ENCODE results near the gene ZSCAN22. TPM values are rescaled to one million over a fixed set of nuclear protein-coding genes. Genes with fewer than 3 reads are reported as not detected.
A peak's percentile ranks its signal among the peaks of the same experiment; 100 is the strongest.
"Not testable (repeated sequence)": the region's sequence is repeated elsewhere in the genome, so short reads cannot be mapped to it uniquely, and the experiment has no call there.

The ZSCAN22 gene
- polyA plus RNA-seq, 4 donors: 3.0 to 4.2 (median 3.5) TPM

- DNase-seq (ENCODE audit: low read depth in 4 of 4, low spot score in 2 of 4): no peak
These were observed 42.0 kb downstream of the ZSCAN22 start for GRCh38 chr19:58368561-58369360.

GRCh38 chr19:58372311-58373133 lies 45.7 kb downstream of the ZSCAN22 start:
- no peak for DNase-seq (ENCODE audit: low read depth in 4 of 4, low spot score in 2 of 4)

GRCh38 chr19:58374200-58374599 lies 47.4 kb downstream of the ZSCAN22 start:
- DNase-seq (ENCODE audit: low read depth in 4 of 4, low spot score in 2 of 4): no peak

GRCh38 chr19:58376724-58377123 lies 49.9 kb downstream of the ZSCAN22 start:
- DNase-seq (ENCODE audit: low read depth in 4 of 4, low spot score in 2 of 4): not testable (repeated sequence)

GRCh38 chr19:58379246-58379645 lies 52.5 kb downstream of the ZSCAN22 start:
- DNase-seq (ENCODE audit: low read depth in 4 of 4, low spot score in 2 of 4): no peak

GRCh38 chr19:58380037-58380661 lies 53.4 kb downstream of the ZSCAN22 start:
- no peak for DNase-seq (ENCODE audit: low read depth in 4 of 4, low spot score in 2 of 4)

- peak; percentile 97 to 99 (median 98) for DNase-seq (ENCODE audit: low read depth in 4 of 4, low spot score in 2 of 4)
These were observed 54.1 kb downstream of the ZSCAN22 start, which contains the start of gene ZNF837 for GRCh38 chr19:58380662-58381459. ZNF837 (minus strand) TSS chr19:58381030; CDS start chr19:58369332, 11,698 bp downstream.

- no peak for DNase-seq (ENCODE audit: low read depth in 4 of 4, low spot score in 2 of 4)
These were observed 54.8 kb downstream of the ZSCAN22 start for GRCh38 chr19:58381460-58382212.

- DNase-seq (ENCODE audit: low read depth in 4 of 4, low spot score in 2 of 4): no peak
These were observed 56.3 kb downstream of the ZSCAN22 start for GRCh38 chr19:58382997-58383603.

- no peak for DNase-seq (ENCODE audit: low read depth in 4 of 4, low spot score in 2 of 4)
These were observed 58.6 kb downstream of the ZSCAN22 start for GRCh38 chr19:58385313-58385890.

- DNase-seq (ENCODE audit: low read depth in 4 of 4, low spot score in 2 of 4): no peak
These were observed 59.2 kb downstream of the ZSCAN22 start for GRCh38 chr19:58385891-58386575.

GRCh38 chr19:58386576-58387337 lies 60.0 kb downstream of the ZSCAN22 start, which contains the start of gene RPS5:
RPS5 (plus strand) TSS chr19:58387269; CDS start chr19:58388138, 869 bp downstream.
- peak; percentile 87 to 98 (median 94) for DNase-seq (ENCODE audit: low read depth in 4 of 4, low spot score in 2 of 4)

GRCh38 chr19:58387338-58388174 lies 60.8 kb downstream of the ZSCAN22 start:
- DNase-seq (ENCODE audit: low read depth in 4 of 4, low spot score in 2 of 4): no peak

- no peak for DNase-seq (ENCODE audit: low read depth in 4 of 4, low spot score in 2 of 4)
These were observed 61.4 kb downstream of the ZSCAN22 start for GRCh38 chr19:58388175-58388526.

Measured in left renal cortex interstitium (tissue), 4 donors.